Trophoblast cell (in vitro differentiated cells and primary cell): ENCODE data around the gene ERMP1.

Experiments used
- DNase-seq, 2 donors: peaks; one replicate each; pipeline ENCODE4 v3.0.0-alpha.2; 2016
- H2AFZ ChIP-seq: 2 replicates; pipeline ENCODE4 v1.6.1; 2013; ENCODE audit warnings: low read length, moderate library complexity, mild to moderate bottlenecking; ENCODE audit not compliant: insufficient read depth, poor library complexity
- H2AK5ac ChIP-seq: 2 replicates; pipeline ENCODE4 v1.6.1; 2013; ENCODE audit warnings: mild to moderate bottlenecking, low read length
- H2BK120ac ChIP-seq: 2 replicates; pipeline ENCODE4 v1.6.1; 2013; ENCODE audit warnings: low read length, mild to moderate bottlenecking, moderate library complexity; ENCODE audit not compliant: insufficient read depth, poor library complexity
- H2BK12ac ChIP-seq: 2 replicates; pipeline ENCODE4 v1.6.1; 2013; ENCODE audit warnings: mild to moderate bottlenecking, low read length, moderate library complexity
- H2BK5ac ChIP-seq: 2 replicates; pipeline ENCODE4 v1.6.1; 2013; ENCODE audit warnings: low read length, low read depth, moderate library complexity, mild to moderate bottlenecking; ENCODE audit not compliant: poor library complexity
- H3K14ac ChIP-seq: 2 replicates; pipeline ENCODE4 v1.6.1; 2013; ENCODE audit warnings: mild to moderate bottlenecking, low read length
- H3K18ac ChIP-seq: 2 replicates; pipeline ENCODE4 v1.6.1; 2013; ENCODE audit warnings: mild to moderate bottlenecking, low read length
- H3K23ac ChIP-seq: 2 replicates; pipeline ENCODE4 v1.6.1; 2013; ENCODE audit warnings: low read length
- H3K27ac ChIP-seq: 2 replicates; pipeline ENCODE4 v1.5.1; 2013; ENCODE audit warnings: low read depth, mild to moderate bottlenecking, inconsistent platforms, low read length, moderate library complexity
- H3K27me3 ChIP-seq: 2 replicates; pipeline ENCODE4 v1.6.1; 2013; ENCODE audit warnings: inconsistent platforms, mild to moderate bottlenecking, low read length, moderate library complexity; ENCODE audit not compliant: insufficient read depth
- H3K36me3 ChIP-seq, 2 experiments: 1 replicate in 1 of 2; 2 replicates in 1 of 2; pipeline ENCODE4 v1.6.1; 2013; ENCODE audit warnings: low read length in 2 of 2, mild to moderate bottlenecking in 2 of 2, moderate library complexity in 1 of 2; ENCODE audit not compliant: insufficient read depth in 2 of 2, control insufficient read depth in 1 of 2
- H3K4ac ChIP-seq: 2 replicates; pipeline ENCODE4 v1.6.1; 2013; ENCODE audit warnings: low read depth, mild to moderate bottlenecking, low read length, moderate library complexity
- H3K4me1 ChIP-seq, 2 experiments: 1 replicate in 1 of 2; 2 replicates in 1 of 2; pipeline ENCODE4 v1.6.1; 2013; ENCODE audit warnings: low read length in 2 of 2, mild to moderate bottlenecking in 2 of 2, moderate library complexity in 1 of 2; ENCODE audit not compliant: insufficient read depth in 2 of 2, control insufficient read depth in 1 of 2
- H3K4me2 ChIP-seq: 2 replicates; pipeline ENCODE4 v1.6.1; 2013; ENCODE audit warnings: inconsistent platforms, mild to moderate bottlenecking, low read length, moderate library complexity
- H3K4me3 ChIP-seq: 2 replicates; pipeline ENCODE4 v1.5.1; 2013; ENCODE audit warnings: mild to moderate bottlenecking, low read depth, low read length, inconsistent platforms
- H3K79me1 ChIP-seq: one replicate; pipeline ENCODE4 v1.6.1; 2013; ENCODE audit warnings: low read length
- H3K79me2 ChIP-seq: 2 replicates; pipeline ENCODE4 v1.6.1; 2013; ENCODE audit warnings: low read length, mild to moderate bottlenecking; ENCODE audit not compliant: control insufficient read depth, insufficient read depth, poor library complexity
- H3K9ac ChIP-seq: 2 replicates; pipeline ENCODE4 v1.6.1; 2013; ENCODE audit warnings: mild to moderate bottlenecking, low read length
- H3K9me3 ChIP-seq: 2 replicates; pipeline ENCODE4 v1.6.1; 2013; ENCODE audit warnings: low read depth, mild to moderate bottlenecking, control low read depth, inconsistent platforms, low read length; ENCODE audit not compliant: insufficient read depth
- H4K12ac ChIP-seq: 2 replicates; pipeline ENCODE4 v1.6.1; 2013; ENCODE audit warnings: low read depth, mild to moderate bottlenecking, low read length, moderate library complexity
- H4K8ac ChIP-seq: 2 replicates; pipeline ENCODE4 v1.6.1; 2013; ENCODE audit warnings: low read depth, mild to moderate bottlenecking, low read length, moderate library complexity
- H4K91ac ChIP-seq: one replicate; pipeline ENCODE4 v1.6.1; 2013; ENCODE audit warnings: low read depth, mild to moderate bottlenecking, low read length, moderate library complexity
- WGBS: extraction: QIAGEN DNeasy Blood & Tissue Kit; methylation state at CpG from one replicate; pipeline ENCODE4 v1.1.7; 2013; ENCODE audit warnings: missing lambda C conversion rate; ENCODE audit not compliant: insufficient read length, insufficient coverage; ENCODE audit errors: extremely low coverage; 5-methylcytosine and 5-hydroxymethylcytosine counted together

ERMP1 gene

GRCh38 chr9:5839572-5839902, 6.6 kb upstream of the ERMP1 start:
- Histone ChIP-seq H3K18ac (peak overlapping the region; percentile 64), H2BK5ac (no peak overlapping the region), H3K27ac (no peak overlapping the region), H3K23ac (no peak overlapping the region), H4K91ac (peak overlapping the region; percentile 82), H2AFZ (no peak overlapping the region), H2BK12ac (peak overlapping the region; percentile 79), H3K9ac (no peak overlapping the region), H3K4me2 (no peak overlapping the region), H3K4me1 (peaks cover 7 to 12% of the 10 kb centered on the region in 2 experiments), H3K79me1 (peaks cover 4% of the 10 kb centered on the region), H3K36me3 (no peaks in the 10 kb centered on the region), H4K8ac (peak overlapping the region; percentile 80), H3K4ac (no peak overlapping the region), H2BK120ac (peak overlapping the region; percentile 74), H3K9me3 (no peaks in the 10 kb centered on the region), H3K14ac (peak overlapping the region; percentile 67), H3K4me3 (no peak overlapping the region), H3K27me3 (no peaks in the 10 kb centered on the region), H2AK5ac (peak overlapping the region; percentile 92), H4K12ac (peak overlapping the region; percentile 43), H3K79me2 (no peaks in the 10 kb centered on the region)
- no CpG with 5 or more reads among the region's 4 CpGs for WGBS
- no peak for DNase-seq

GRCh38 chr9:5838884-5839571, 6.1 kb upstream of the ERMP1 start:
- Histone ChIP-seq H3K79me2 (no peaks in the 10 kb centered on the region), H3K27ac (no peak overlapping the region), H3K9me3 (no peaks in the 10 kb centered on the region), H2AFZ (no peak overlapping the region), H3K9ac (no peak overlapping the region), H4K12ac (no peak overlapping the region), H3K4ac (no peak overlapping the region), H3K23ac (no peak overlapping the region), H3K79me1 (peaks cover 4% of the 10 kb centered on the region), H3K14ac (no peak overlapping the region), H2BK120ac (no peak overlapping the region), H2BK5ac (no peak overlapping the region), H4K8ac (peak overlapping the region; percentile 80), H2AK5ac (peak overlapping the region; percentile 56), H3K4me1 (peaks cover 7 to 10% of the 10 kb centered on the region in 2 experiments), H4K91ac (peak overlapping the region; percentile 82), H3K27me3 (no peaks in the 10 kb centered on the region), H3K4me3 (no peak overlapping the region), H3K18ac (no peak overlapping the region), H2BK12ac (no peak overlapping the region), H3K36me3 (no peaks in the 10 kb centered on the region), H3K4me2 (no peak overlapping the region)
- peak; percentile 21 to 55 for DNase-seq
- WGBS: no CpG with 5 or more reads among the region's 2 CpGs

DNA sequence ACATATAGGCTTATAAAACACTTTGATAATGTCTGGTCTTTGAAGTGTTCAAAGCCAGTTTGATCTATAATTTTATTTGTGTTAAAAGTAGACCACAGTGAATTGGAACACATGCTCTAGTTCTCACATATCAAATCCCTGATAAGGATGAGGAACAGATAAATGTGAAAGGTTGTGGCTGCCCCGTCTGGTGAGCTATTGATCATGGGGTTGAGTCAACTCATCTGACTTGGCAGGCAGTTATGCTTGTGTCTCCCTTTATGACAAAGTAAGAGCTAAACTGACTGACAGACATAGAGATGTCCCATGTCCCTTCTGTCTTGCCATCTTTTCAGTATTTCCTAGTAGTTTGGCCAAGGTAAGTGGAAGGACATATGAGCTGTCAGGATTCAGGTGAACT, 2.9 kb upstream of the ERMP1 start:
- no peak overlapping the region for H2AFZ ChIP-seq
- no peak overlapping the region for H3K4me3 ChIP-seq
- H3K18ac ChIP-seq: no peak overlapping the region
- H2BK120ac ChIP-seq: no peak overlapping the region
- H2BK5ac ChIP-seq: no peak overlapping the region
- H3K4me1 ChIP-seq: peaks cover 5 to 7% of the 10 kb centered on the region in 2 experiments
- H4K91ac ChIP-seq: no peak overlapping the region
- no peak overlapping the region for H3K27ac ChIP-seq
- H3K79me1 ChIP-seq: peaks cover 8% of the 10 kb centered on the region
- no CpG with 5 or more reads among the region's 1 CpG for WGBS
- no peak overlapping the region for H3K23ac ChIP-seq
- peaks cover 3% of the 10 kb centered on the region for H3K9me3 ChIP-seq
- no peak overlapping the region for H2AK5ac ChIP-seq
- H3K36me3 ChIP-seq: no peaks in the 10 kb centered on the region
- no peak for DNase-seq
- no peak overlapping the region for H4K12ac ChIP-seq
- no peaks in the 10 kb centered on the region for H3K27me3 ChIP-seq
- H3K4ac ChIP-seq: no peak overlapping the region
- H3K14ac ChIP-seq: no peak overlapping the region
- no peak overlapping the region for H2BK12ac ChIP-seq
- H3K79me2 ChIP-seq: peaks cover 7% of the 10 kb centered on the region
- no peak overlapping the region for H3K9ac ChIP-seq
- H3K4me2 ChIP-seq: no peak overlapping the region
- H4K8ac ChIP-seq: no peak overlapping the region

DNA sequence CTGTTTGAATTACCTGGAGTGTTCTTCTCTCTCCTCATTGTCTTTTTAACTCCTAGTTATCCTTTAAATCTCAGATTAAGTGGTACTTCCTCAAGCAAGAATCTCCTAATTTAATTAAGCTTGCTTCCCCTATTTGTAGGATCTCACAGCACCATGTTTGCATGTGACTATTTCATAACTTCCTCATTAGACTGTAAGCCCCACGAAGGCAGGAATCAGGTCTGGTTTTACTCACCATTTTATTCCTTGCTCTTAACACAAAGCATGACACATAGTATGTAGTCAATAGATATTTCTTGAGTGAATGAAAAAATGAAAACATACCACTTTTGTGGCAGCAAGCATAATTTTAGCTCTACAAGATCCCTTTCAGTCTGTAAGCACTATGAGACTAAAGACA, 1.3 kb upstream of the ERMP1 start:
- Histone ChIP-seq H3K14ac (no peak overlapping the region), H3K36me3 (no peaks in the 10 kb centered on the region), H2BK120ac (no peak overlapping the region)

More for the DNA sequence above, 1.3 kb upstream of the ERMP1 start:
- Histone ChIP-seq H2AK5ac (no peak overlapping the region), H3K9me3 (peaks cover 3% of the 10 kb centered on the region), H3K9ac (no peak overlapping the region), H2BK12ac (no peak overlapping the region), H3K4me3 (no peak overlapping the region), H3K4ac (no peak overlapping the region), H4K12ac (no peak overlapping the region), H4K8ac (no peak overlapping the region), H2AFZ (no peak overlapping the region), H4K91ac (no peak overlapping the region), H3K27me3 (no peaks in the 10 kb centered on the region), H3K23ac (no peak overlapping the region), H3K27ac (no peak overlapping the region), H2BK5ac (no peak overlapping the region), H3K79me2 (peaks cover 7% of the 10 kb centered on the region), H3K79me1 (peaks cover 4% of the 10 kb centered on the region), H3K4me2 (no peak overlapping the region), H3K4me1 (peaks cover 0 to under 1% of the 10 kb centered on the region in 2 experiments), H3K18ac (no peak overlapping the region)
- no CpG with 5 or more reads among the region's 1 CpG for WGBS
- DNase-seq: no peak
